RWPE2 (cell line): Measurements from ENCODE around the gene C11orf21.
"Not testable (repeated sequence)": the region's sequence is repeated elsewhere in the genome, so short reads cannot be mapped to it uniquely, and the experiment has no call there.

Source experiments
- ATAC-seq: fragments of 200-7000 bp; cut with Tn5 transposase; 3 replicates; pipeline ENCODE4 v1.9.1; 2021; ENCODE audit warnings: low read depth
- DNase-seq: peaks from one replicate; pipeline ENCODE4 v3.0.0-alpha.2; 2020; ENCODE audit warnings: low spot score
- H3K27ac ChIP-seq: fragments of 450-650 bp; 2 replicates; pipeline ENCODE4 v1.5.1; 2017; ENCODE audit warnings: mild to moderate bottlenecking; ENCODE audit not compliant: poor library complexity, severe bottlenecking
- H3K27me3 ChIP-seq: fragments of 250-450 bp; sonication (Bioruptor Pico); 2 replicates; pipeline ENCODE4 v1.5.1; 2021; ENCODE audit warnings: mild to moderate bottlenecking, moderate library complexity; ENCODE audit not compliant: insufficient read depth, poor library complexity, severe bottlenecking
- H3K36me3 ChIP-seq: fragments of 250-450 bp; sonication (Bioruptor Pico); 2 replicates; pipeline ENCODE4 v1.5.1; 2020; ENCODE audit warnings: low read depth, mild to moderate bottlenecking, moderate library complexity
- H3K4me1 ChIP-seq: fragments of 250-450 bp; sonication (Bioruptor Pico); 2 replicates; pipeline ENCODE4 v1.5.1; 2021; ENCODE audit warnings: mild to moderate bottlenecking, moderate library complexity; ENCODE audit not compliant: insufficient read depth, poor library complexity, severe bottlenecking
- H3K4me3 ChIP-seq: fragments of 250-450 bp; sonication (Bioruptor Pico); 2 replicates; pipeline ENCODE4 v1.5.1; 2021; ENCODE audit warnings: mild to moderate bottlenecking, moderate library complexity; ENCODE audit not compliant: severe bottlenecking
- H3K9me3 ChIP-seq: fragments of 250-450 bp; sonication (Bioruptor Pico); 2 replicates; pipeline ENCODE4 v1.5.1; 2021; ENCODE audit warnings: mild to moderate bottlenecking, moderate library complexity; ENCODE audit not compliant: severe bottlenecking
- TF ChIP-seq, protein P1 (sequence below): fragments of 450-650 bp; IDR thresholded peaks from one replicate; pipeline ENCODE4 v1.5.1; 2017; ENCODE audit warnings: mild to moderate bottlenecking, moderate library complexity; ENCODE audit not compliant: poor library complexity, severe bottlenecking

Gene C11orf21

DNA sequence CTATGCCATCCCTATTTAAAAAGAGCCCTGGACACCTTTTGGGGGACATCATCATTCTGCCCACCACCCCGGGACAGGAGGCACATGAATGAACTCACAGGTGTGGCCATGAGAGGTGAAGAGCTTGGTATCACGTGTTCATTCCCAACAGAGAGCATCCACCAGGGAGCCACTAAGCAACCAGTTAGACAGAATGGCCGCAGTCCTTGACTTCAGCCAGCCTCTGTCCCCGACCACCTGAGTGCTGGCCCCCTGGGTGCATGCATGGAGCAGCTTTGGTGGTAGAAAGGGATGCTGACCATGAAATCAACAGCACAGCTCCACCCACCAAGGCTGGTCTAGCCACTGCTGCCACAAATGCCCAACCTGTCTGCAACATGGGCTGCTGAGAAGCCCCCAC is 44.3 kb upstream of the C11orf21 start:
- TF ChIP-seq, protein P1, sequence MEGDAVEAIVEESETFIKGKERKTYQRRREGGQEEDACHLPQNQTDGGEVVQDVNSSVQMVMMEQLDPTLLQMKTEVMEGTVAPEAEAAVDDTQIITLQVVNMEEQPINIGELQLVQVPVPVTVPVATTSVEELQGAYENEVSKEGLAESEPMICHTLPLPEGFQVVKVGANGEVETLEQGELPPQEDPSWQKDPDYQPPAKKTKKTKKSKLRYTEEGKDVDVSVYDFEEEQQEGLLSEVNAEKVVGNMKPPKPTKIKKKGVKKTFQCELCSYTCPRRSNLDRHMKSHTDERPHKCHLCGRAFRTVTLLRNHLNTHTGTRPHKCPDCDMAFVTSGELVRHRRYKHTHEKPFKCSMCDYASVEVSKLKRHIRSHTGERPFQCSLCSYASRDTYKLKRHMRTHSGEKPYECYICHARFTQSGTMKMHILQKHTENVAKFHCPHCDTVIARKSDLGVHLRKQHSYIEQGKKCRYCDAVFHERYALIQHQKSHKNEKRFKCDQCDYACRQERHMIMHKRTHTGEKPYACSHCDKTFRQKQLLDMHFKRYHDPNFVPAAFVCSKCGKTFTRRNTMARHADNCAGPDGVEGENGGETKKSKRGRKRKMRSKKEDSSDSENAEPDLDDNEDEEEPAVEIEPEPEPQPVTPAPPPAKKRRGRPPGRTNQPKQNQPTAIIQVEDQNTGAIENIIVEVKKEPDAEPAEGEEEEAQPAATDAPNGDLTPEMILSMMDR = no peak
- no peaks in the 10 kb centered on the region for H3K4me1 ChIP-seq
- ATAC-seq (no peak), DNase-seq (no peak)
- no peaks in the 10 kb centered on the region for H3K27me3 ChIP-seq
- H3K27ac ChIP-seq = no peak overlapping the region
- H3K9me3 ChIP-seq = no peaks in the 10 kb centered on the region
- H3K36me3 ChIP-seq = no peaks in the 10 kb centered on the region
- no peak overlapping the region for H3K4me3 ChIP-seq

DNA sequence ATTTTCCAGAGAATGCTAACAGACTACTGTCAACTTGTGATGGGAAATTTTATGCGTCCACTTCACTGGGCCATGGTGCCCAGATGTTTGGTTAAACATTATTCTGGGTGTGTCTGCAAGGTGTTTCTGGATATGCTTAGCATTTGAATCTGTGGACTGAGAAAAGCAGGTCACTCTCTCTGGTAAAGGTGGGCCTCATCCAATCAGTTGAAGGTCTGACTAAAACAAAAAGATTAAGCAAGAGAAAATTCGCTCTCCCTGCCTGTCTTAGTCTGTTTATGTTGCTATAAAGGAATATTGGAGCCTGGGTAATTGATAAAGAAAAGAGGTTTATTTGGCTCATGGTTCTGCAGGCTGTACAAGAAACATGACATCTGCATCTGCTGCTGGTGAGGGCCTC is 43.3 kb upstream of the C11orf21 start:
- ATAC-seq (no peak), DNase-seq (no peak)
- H3K27me3 ChIP-seq = no peaks in the 10 kb centered on the region
- H3K4me1 ChIP-seq = no peaks in the 10 kb centered on the region
- H3K4me3 ChIP-seq = no peak overlapping the region
- H3K27ac ChIP-seq = no peak overlapping the region
- no peaks in the 10 kb centered on the region for H3K36me3 ChIP-seq
- TF ChIP-seq, protein P1 = no peak
- H3K9me3 ChIP-seq = no peaks in the 10 kb centered on the region

DNA sequence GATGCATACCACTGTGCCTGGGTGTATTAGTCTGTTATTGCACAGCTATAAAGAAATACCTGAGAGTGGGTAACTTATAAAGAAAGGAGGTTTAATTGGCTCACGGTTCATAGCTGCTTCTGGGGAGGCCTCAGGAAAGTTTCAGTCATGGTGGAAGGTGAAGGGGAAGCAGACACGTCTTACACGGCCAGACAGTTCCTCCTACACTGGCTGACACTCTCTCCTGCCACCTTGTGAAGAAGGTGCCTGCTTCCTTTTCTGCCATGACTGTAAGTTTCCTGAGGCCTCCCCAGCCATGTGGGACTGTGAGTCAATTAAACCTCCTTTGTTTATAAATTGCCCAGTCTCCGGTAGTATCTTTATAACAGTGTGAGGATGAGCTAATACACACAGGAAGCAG is 41.8 kb upstream of the C11orf21 start:
- Histone ChIP-seq H3K4me3 (no peak overlapping the region), H3K27me3 (no peaks in the 10 kb centered on the region), H3K27ac (no peak overlapping the region), H3K36me3 (no peaks in the 10 kb centered on the region), H3K4me1 (no peaks in the 10 kb centered on the region), H3K9me3 (no peaks in the 10 kb centered on the region)
- ATAC-seq (no peak), DNase-seq (no peak)
- TF ChIP-seq, protein P1 = no peak

DNA sequence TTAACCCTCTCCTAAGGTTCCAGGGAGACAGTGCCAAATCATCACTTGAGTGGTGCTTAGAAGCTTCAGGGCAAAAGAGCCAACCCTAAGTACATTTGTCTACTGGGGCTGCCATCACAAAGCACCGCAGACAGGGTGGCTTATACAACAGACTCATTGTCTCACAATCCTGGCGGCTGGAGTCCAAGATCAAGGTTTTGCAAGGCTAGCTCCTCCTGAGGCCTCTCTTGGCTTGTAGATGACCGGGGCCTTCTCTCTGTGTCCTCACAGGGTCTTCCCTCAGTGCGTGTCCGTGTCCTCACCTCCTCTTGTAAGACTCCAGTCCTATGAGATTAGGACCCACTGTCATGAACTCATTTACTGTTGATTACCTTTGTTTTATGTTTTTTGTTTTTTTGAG is 41.3 kb upstream of the C11orf21 start:
- ATAC-seq = no peak

DNA sequence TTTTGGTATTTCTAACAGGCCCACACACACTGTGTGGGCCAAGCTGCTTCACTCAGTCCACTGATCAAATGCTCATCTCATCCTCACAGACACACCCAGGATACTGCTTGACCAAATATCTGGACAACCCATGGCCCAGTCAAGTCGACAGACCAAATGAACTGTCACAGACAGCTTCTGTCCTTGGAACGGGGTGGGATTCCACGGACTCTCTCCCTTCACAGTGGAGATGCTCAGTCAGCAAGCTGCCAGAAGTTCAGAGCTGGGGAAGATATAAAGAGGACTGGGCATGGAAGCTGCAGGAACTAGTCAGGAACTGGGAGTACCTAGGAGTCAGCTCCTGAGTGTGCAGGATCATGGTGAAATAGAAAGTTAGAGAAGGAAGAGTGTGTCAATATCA is 40.8 kb upstream of the C11orf21 start:
- no peaks in the 10 kb centered on the region for H3K4me1 ChIP-seq
- TF ChIP-seq, protein P1 = no peak
- ATAC-seq (no peak), DNase-seq (no peak)
- H3K27ac ChIP-seq = no peak overlapping the region
- H3K4me3 ChIP-seq = no peak overlapping the region
- no peaks in the 10 kb centered on the region for H3K9me3 ChIP-seq
- H3K27me3 ChIP-seq = no peaks in the 10 kb centered on the region
- H3K36me3 ChIP-seq = no peaks in the 10 kb centered on the region

More for the DNA sequence above, 41.3 kb upstream of the C11orf21 start:
- H3K27me3 ChIP-seq = no peaks in the 10 kb centered on the region
- no peaks in the 10 kb centered on the region for H3K36me3 ChIP-seq
- no peak overlapping the region for H3K4me3 ChIP-seq
- no peaks in the 10 kb centered on the region for H3K9me3 ChIP-seq
- no peak for DNase-seq
- no peak overlapping the region for H3K27ac ChIP-seq
- no peaks in the 10 kb centered on the region for H3K4me1 ChIP-seq
- TF ChIP-seq, protein P1 = no peak

DNA sequence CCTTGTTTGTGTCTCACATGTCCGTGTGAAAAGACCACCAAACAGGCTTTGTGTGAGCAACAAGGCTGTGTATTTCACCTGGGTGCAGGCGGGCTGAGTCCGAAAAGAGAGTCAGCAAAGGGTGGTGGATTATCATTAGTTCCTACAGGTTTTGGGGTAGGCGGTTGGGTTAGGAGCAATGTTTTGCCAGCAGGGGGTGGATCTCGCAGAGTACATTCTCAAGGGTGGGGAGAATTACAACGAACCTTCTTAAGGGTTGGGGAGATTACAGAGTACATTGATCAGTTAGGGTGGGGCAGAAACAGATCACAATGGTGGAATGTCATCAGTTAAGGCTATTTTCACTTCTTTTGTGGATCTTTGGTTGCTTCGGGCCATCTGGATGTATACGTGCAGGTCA is 37.0 kb upstream of the C11orf21 start:
- H3K36me3 ChIP-seq, H3K27me3 ChIP-seq, H3K27ac ChIP-seq, ATAC-seq, H3K4me3 ChIP-seq, H3K9me3 ChIP-seq, DNase-seq, H3K4me1 ChIP-seq: not testable (repeated sequence)

DNA sequence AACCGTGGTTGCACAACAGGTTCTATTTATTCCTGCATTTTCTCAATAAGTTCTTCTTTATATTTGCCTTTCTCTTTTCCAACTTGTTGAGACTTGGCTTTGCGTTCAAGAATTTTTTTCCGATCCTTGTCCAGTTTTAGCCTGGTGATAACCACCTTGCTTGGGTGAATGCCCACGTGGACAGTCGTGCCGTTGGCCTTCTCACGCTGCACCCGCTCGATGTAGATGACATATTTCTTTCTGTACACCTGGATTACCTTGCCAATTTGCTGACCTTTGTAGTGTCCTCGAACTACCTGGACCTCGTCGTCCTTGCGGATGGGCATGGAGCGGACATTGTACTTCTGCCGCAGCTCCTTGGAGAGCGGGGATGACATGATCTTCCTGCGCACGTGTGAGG is 33.6 kb upstream of the C11orf21 start:
- H3K9me3 ChIP-seq, H3K27ac ChIP-seq, DNase-seq, H3K4me1 ChIP-seq, H3K36me3 ChIP-seq, H3K27me3 ChIP-seq, H3K4me3 ChIP-seq, ATAC-seq: not testable (repeated sequence)
